Transverse colon (tissue), 4 donors: ENCODE results near the gene SFT2D2. TPM values are rescaled to one million over a fixed set of nuclear protein-coding genes. Genes with fewer than 3 reads are reported as not detected.
"Not testable (repeated sequence)": the region's sequence is repeated elsewhere in the genome, so short reads cannot be mapped to it uniquely, and the experiment has no call there.

ENCODE experiments used
- DNase-seq: peaks from one replicate; pipeline ENCODE4 v3.0.0-alpha.2; 2019
- H3K27ac ChIP-seq, 4 donors: fragments of 200-600 bp; sonication (generic); 2 replicates each; pipeline ENCODE4 v1.5.1; 2016 to 2018; ENCODE audit warnings: inconsistent platforms in 4 of 4
- H3K27me3 ChIP-seq: fragments of 200-600 bp; sonication (generic); 2 replicates; pipeline ENCODE4 v1.5.1; 2017; ENCODE audit warnings: inconsistent platforms
- H3K36me3 ChIP-seq, 4 donors: fragments of 200-600 bp; sonication (generic); 2 replicates each; pipeline ENCODE4 v1.5.1; 2017 to 2019; ENCODE audit warnings: inconsistent platforms in 4 of 4
- H3K4me1 ChIP-seq, 4 donors: fragments of 200-600 bp; sonication (generic); 2 replicates each; pipeline ENCODE4 v1.5.1; 2017 to 2020; ENCODE audit warnings: inconsistent platforms in 4 of 4
- H3K4me3 ChIP-seq, 4 donors: fragments of 200-600 bp; sonication (generic); 1 replicate in 1 of 4; 2 replicates in 3 of 4; pipeline versions ENCODE4 v1.5.1 to v1.6.1; 2017 to 2019; ENCODE audit warnings: inconsistent platforms in 4 of 4
- H3K9me3 ChIP-seq, 2 donors: fragments of 200-600 bp; sonication (generic); 2 replicates each; pipeline ENCODE4 v1.5.1; 2017 to 2019; ENCODE audit warnings: inconsistent platforms in 2 of 2
- CTCF ChIP-seq, 5 experiments: fragments of 200-600 bp in 3 of 5; fragments of 450-650 bp in 2 of 5; sonication (generic) in 3 of 5; IDR thresholded peaks; 1 replicate in 2 of 5; 2 replicates in 3 of 5; pipeline ENCODE4 v1.5.1; 2016 to 2017; ENCODE audit warnings: antibody characterized with exemption in 5 of 5, inconsistent platforms in 3 of 5, mild to moderate bottlenecking in 2 of 5, moderate library complexity in 1 of 5
- EP300 ChIP-seq: sonication (generic); formaldehyde crosslinking; IDR thresholded peaks from one replicate; pipeline ENCODE4 v1.6.1; 2017; ENCODE audit warnings: antibody characterized with exemption, low read depth
- POLR2A ChIP-seq: fragments of 450-650 bp; IDR thresholded peaks from one replicate; pipeline ENCODE4 v1.6.1; 2016; ENCODE audit warnings: antibody characterized with exemption, mild to moderate bottlenecking, moderate library complexity
- POLR2AphosphoS5 ChIP-seq, 3 donors: sonication (generic); formaldehyde crosslinking; IDR thresholded peaks; one replicate each; pipeline ENCODE4 v1.6.1; 2016; ENCODE audit warnings: antibody characterized with exemption in 3 of 3
- WGBS, 2 donors: methylation state at CpG; one replicate each; pipeline ENCODE4 v1.1.5; 2018; ENCODE audit warnings: low coverage in 1 of 2; 5-methylcytosine and 5-hydroxymethylcytosine counted together
- in situ Hi-C, 4 donors: fragments of 200-750 bp; cut with MboI; loops; one replicate each; pipeline versions ENCODE4 v1.15.0 to v1.15.1; 2017; ENCODE audit warnings: low sequenced_read_pairs in 3 of 4, low pct_ligation_motif_present in 1 of 4, low pct_unique_long_range_greater_than_20kb in 1 of 4
- intact Hi-C: fragments of 100-400 bp; cut with DNase I; formaldehyde crosslinking; loops from one replicate; pipeline ENCODE4 v1.15.1; 2023; ENCODE audit warnings: low total_unique reads
- total RNA-seq, 4 donors: library from RNA; depleted of rRNA; stranded (reverse); fragments of >200 nt; gene quantifications; one replicate each; pipeline ENCODE4 v1.1.0, GENCODE V29; 2016

The SFT2D2 gene
- total RNA-seq, 4 donors from 2014 or later = 19.1 to 51.1 (median 38.2) TPM

- Histone ChIP-seq H3K4me1 (no peaks in the 10 kb centered on the region), H3K27me3 (no peaks in the 10 kb centered on the region), H3K36me3 (peaks cover 0 to 40% (median 19%) of the 10 kb centered on the region in 4 donors), H3K9me3 (no peaks in the 10 kb centered on the region), H3K27ac (no peak overlapping the region), H3K4me3 (no peak overlapping the region)
- WGBS, 2 donors = 90 to 96% methylated on average over 4 of the region's 4 CpGs
- TF ChIP-seq POLR2A (no peak), EP300 (no peak), POLR2AphosphoS5 (IDR thresholded peaks at IDR 0.05) (no peak), CTCF (IDR thresholded peaks at IDR 0.05) (no peak)
- no peak for DNase-seq
- intact Hi-C loops = no loop called here
- in situ Hi-C loops = no loop called here
Observed at GRCh38 chr1:168195199-168196135, 30.3 kb upstream of the SFT2D2 start.

- H3K36me3 ChIP-seq = peaks cover 0 to 38% (median 13%) of the 10 kb centered on the region in 4 donors
- no peak for DNase-seq
- no peaks in the 10 kb centered on the region for H3K4me1 ChIP-seq
- TF ChIP-seq POLR2A (no peak), EP300 (no peak), CTCF (IDR thresholded peaks at IDR 0.05) (no peak), POLR2AphosphoS5 (IDR thresholded peaks at IDR 0.05) (no peak)
- WGBS, 2 donors = 64% methylated on average over 3 of the region's 3 CpGs; no CpG with 5 or more reads in 1 of the 2 donors
- H3K4me3 ChIP-seq = no peak overlapping the region
- H3K27ac ChIP-seq = no peak overlapping the region
- intact Hi-C loops (no loop called here), in situ Hi-C loops (no loop called here)
- H3K27me3 ChIP-seq = no peaks in the 10 kb centered on the region
- no peaks in the 10 kb centered on the region for H3K9me3 ChIP-seq
Observed at GRCh38 chr1:168199056-168199455, 26.7 kb upstream of the SFT2D2 start.

- Histone ChIP-seq H3K36me3 (peaks cover 0 to 28% (median 7%) of the 10 kb centered on the region in 4 donors), H3K4me3 (no peak overlapping the region), H3K9me3 (no peaks in the 10 kb centered on the region), H3K4me1 (no peaks in the 10 kb centered on the region), H3K27me3 (no peaks in the 10 kb centered on the region), H3K27ac (no peak overlapping the region)
- TF ChIP-seq EP300 (no peak), CTCF (IDR thresholded peaks at IDR 0.05) (no peak), POLR2A (no peak), POLR2AphosphoS5 (IDR thresholded peaks at IDR 0.05) (no peak)
- intact Hi-C loops (no loop called here), in situ Hi-C loops (no loop called here)
- DNase-seq = no peak
- WGBS, 2 donors = 81% methylated on average over 1 of the region's 1 CpG; no CpG with 5 or more reads in 1 of the 2 donors
Observed at GRCh38 chr1:168202941-168203654, 22.7 kb upstream of the SFT2D2 start.

- no peak for DNase-seq
- intact Hi-C loops = no loop called here
- Histone ChIP-seq H3K36me3 (peaks cover 0 to 3% (median 0%) of the 10 kb centered on the region in 4 donors), H3K4me1 (peaks cover 0 to 5% (median 0%) of the 10 kb centered on the region in 4 donors), H3K4me3 (no peak overlapping the region), H3K27ac (no peak overlapping the region), H3K27me3 (no peaks in the 10 kb centered on the region), H3K9me3 (no peaks in the 10 kb centered on the region)
- TF ChIP-seq POLR2A (no peak), EP300 (no peak), POLR2AphosphoS5 (IDR thresholded peaks at IDR 0.05) (no peak), CTCF (IDR thresholded peaks at IDR 0.05) (no peak)
- in situ Hi-C loops = no loop called here
Observed at GRCh38 chr1:168206111-168206510, 19.7 kb upstream of the SFT2D2 start.

GRCh38 chr1:168207673-168208072, 18.1 kb upstream of the SFT2D2 start:
- DNase-seq, H3K4me1 ChIP-seq, H3K27me3 ChIP-seq, in situ Hi-C loops, H3K9me3 ChIP-seq, H3K4me3 ChIP-seq, H3K27ac ChIP-seq, H3K36me3 ChIP-seq, intact Hi-C loops: not testable (repeated sequence)
- 92% methylated on average over 21 of the region's 34 CpGs; no CpG with 5 or more reads in 1 of the 2 donors for WGBS, 2 donors
